ENCODE data around the gene HNRNPA3.

Gene HNRNPA3

DNA sequence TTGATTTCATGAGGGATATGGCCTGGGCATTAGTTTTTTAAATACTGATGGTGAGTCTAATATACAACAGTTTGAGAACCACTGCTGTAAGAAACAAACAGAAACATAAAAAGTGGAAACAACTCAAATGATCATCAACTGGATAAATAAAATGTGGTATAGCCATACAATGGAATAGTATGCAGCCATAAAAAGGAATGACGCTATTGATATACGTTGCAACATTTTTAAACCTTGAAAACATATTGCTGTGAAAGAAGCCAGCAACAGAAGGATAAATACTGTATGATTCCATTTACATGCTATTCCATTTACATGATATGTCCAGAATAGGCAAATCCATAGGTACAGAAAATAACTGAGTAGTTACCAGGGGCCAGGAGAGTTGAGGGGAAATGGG, 45.5 kb downstream of the HNRNPA3 start:
- TF ChIP-seq YY1 (IDR thresholded peaks at IDR 0.05; ENCODE audit: low read depth) (no peak), EGR1 (IDR thresholded peaks at IDR 0.05) (no peak)

DNA sequence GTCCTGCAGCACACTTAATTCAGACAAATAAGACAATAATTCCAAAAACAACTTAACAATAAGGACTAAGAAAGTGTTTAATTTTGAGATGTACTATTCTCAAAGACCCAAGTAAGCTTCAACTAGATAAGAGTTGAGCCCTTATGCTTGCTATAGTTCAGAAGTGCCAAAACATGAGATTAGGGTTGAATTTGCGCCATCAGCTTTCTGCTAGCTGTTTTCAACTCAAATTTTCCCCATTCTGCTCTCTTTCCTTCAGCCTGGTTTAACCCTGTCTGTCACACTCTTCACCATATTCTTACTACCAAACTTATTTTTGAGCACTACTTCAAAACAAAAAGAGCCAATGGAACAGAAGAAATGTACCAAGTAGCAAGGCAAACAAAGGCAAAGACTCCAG, 47.8 kb downstream of the HNRNPA3 start:
- TF ChIP-seq, protein P1, sequence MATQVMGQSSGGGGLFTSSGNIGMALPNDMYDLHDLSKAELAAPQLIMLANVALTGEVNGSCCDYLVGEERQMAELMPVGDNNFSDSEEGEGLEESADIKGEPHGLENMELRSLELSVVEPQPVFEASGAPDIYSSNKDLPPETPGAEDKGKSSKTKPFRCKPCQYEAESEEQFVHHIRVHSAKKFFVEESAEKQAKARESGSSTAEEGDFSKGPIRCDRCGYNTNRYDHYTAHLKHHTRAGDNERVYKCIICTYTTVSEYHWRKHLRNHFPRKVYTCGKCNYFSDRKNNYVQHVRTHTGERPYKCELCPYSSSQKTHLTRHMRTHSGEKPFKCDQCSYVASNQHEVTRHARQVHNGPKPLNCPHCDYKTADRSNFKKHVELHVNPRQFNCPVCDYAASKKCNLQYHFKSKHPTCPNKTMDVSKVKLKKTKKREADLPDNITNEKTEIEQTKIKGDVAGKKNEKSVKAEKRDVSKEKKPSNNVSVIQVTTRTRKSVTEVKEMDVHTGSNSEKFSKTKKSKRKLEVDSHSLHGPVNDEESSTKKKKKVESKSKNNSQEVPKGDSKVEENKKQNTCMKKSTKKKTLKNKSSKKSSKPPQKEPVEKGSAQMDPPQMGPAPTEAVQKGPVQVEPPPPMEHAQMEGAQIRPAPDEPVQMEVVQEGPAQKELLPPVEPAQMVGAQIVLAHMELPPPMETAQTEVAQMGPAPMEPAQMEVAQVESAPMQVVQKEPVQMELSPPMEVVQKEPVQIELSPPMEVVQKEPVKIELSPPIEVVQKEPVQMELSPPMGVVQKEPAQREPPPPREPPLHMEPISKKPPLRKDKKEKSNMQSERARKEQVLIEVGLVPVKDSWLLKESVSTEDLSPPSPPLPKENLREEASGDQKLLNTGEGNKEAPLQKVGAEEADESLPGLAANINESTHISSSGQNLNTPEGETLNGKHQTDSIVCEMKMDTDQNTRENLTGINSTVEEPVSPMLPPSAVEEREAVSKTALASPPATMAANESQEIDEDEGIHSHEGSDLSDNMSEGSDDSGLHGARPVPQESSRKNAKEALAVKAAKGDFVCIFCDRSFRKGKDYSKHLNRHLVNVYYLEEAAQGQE (IDR thresholded peaks at IDR 0.05; ENCODE audit: low read depth): no peak
- TF ChIP-seq TCF12 (IDR thresholded peaks at IDR 0.05; ENCODE audit: low read depth) (no peak), FOXM1 (IDR thresholded peaks at IDR 0.05; ENCODE audit: borderline replicate concordance, low read depth) (no peak), CREB1 (IDR thresholded peaks at IDR 0.05; ENCODE audit: low read depth) (no peak), NFIC (IDR thresholded peaks at IDR 0.05) (no peak), EP300 (IDR thresholded peaks at IDR 0.05; ENCODE audit: borderline replicate concordance) (no peak), CEBPB (IDR thresholded peaks at IDR 0.05) (no peak), TAF1 (IDR thresholded peaks at IDR 0.05; ENCODE audit: low read depth) (no peak), ZBTB7A (IDR thresholded peaks at IDR 0.05; ENCODE audit: low read depth) (no peak), EGR1 (IDR thresholded peaks at IDR 0.05) (no peak), RAD21 (IDR thresholded peaks at IDR 0.05; ENCODE audit: low read depth) (no peak)
- TF ChIP-seq, protein P2, sequence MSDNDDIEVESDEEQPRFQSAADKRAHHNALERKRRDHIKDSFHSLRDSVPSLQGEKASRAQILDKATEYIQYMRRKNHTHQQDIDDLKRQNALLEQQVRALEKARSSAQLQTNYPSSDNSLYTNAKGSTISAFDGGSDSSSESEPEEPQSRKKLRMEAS (IDR thresholded peaks at IDR 0.05): no peak
- TF ChIP-seq, protein P3, sequence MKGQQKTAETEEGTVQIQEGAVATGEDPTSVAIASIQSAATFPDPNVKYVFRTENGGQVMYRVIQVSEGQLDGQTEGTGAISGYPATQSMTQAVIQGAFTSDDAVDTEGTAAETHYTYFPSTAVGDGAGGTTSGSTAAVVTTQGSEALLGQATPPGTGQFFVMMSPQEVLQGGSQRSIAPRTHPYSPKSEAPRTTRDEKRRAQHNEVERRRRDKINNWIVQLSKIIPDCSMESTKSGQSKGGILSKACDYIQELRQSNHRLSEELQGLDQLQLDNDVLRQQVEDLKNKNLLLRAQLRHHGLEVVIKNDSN (IDR thresholded peaks at IDR 0.05): no peak

DNA sequence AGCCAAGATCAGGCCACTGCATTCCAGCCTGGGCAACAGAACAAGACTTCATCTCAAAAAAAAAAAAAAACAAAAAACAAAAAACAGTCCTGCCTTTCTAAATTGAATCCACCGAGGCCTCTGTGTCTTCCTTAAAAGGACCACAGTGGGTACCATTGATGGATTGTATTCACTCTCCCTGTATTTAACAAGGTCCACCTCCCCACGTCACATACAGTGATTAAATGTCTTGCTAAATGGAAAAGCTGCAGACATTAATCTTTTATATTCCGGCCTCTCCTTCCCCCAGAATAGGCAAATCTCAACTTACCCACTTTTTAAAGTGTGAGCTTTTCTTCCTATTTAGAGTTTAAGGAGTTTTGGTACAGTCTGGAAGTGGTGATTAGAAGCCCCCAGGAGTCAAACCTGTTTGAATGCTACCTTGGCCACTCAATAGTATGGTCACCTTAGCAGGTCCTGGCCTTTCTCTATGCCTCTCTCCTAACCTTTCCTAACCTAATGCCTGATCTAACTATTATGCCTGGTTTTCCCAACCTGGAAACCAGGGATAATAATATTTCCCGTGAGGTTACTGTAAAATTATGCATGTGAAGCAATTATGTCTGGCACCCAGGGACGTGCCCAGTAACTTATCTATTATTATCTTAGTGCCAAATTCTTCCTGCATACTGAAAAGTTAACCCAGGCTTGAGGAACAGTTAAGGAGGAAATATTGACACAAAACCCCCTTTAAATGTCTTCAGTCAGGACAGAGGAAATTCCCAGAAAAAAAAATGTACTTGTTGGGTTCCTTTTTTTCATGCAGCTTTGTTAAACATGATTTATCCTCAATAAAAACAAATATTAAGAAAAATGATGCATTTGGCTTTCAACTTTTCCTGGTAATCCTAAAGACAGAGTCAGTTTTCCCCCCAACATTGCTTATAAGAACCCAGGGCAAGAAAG, 48.8 kb downstream of the HNRNPA3 start:
- TF ChIP-seq TEAD4 (IDR thresholded peaks at IDR 0.05) (no peak), EGR1 (IDR thresholded peaks at IDR 0.05) (no peak), TCF12 (IDR thresholded peaks at IDR 0.05; ENCODE audit: low read depth) (no peak), RAD21 (IDR thresholded peaks at IDR 0.05; ENCODE audit: low read depth) (no peak), NFIC (IDR thresholded peaks at IDR 0.05) (no peak), TAF1 (IDR thresholded peaks at IDR 0.05; ENCODE audit: low read depth) (no peak), EP300 (IDR thresholded peaks at IDR 0.05; ENCODE audit: borderline replicate concordance) (no peak), ZBTB7A (IDR thresholded peaks at IDR 0.05; ENCODE audit: low read depth) (no peak), CREB1 (IDR thresholded peaks at IDR 0.05; ENCODE audit: low read depth) (no peak), FOXM1 (IDR thresholded peaks at IDR 0.05; ENCODE audit: borderline replicate concordance, low read depth) (no peak), CEBPB (IDR thresholded peaks at IDR 0.05) (no peak), YY1 (IDR thresholded peaks at IDR 0.05; ENCODE audit: low read depth) (no peak)
- TF ChIP-seq, protein P2 (IDR thresholded peaks at IDR 0.05): no peak
- TF ChIP-seq, protein P1 (IDR thresholded peaks at IDR 0.05; ENCODE audit: low read depth): no peak
- TF ChIP-seq, protein P3 (IDR thresholded peaks at IDR 0.05): no peak

DNA sequence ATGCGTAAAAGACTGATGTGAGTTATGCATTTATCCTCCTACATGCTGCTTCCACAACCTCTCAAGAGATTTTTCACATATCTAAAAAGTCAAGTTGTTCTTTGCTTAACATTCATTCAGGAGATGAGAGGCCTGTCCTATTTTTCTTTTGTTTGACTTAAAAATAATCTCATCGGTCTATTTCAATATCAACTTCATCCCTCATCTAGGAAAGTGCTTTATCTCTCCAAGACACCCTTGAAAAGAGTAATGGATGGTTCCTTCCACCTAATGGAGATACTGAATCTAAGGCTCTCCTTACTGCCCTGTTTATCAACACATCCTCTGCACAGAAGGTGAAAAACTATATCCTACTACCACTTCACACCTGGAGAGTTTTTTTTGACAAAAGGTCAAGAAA, 49.5 kb downstream of the HNRNPA3 start:
- TF ChIP-seq FOXM1 (IDR thresholded peaks at IDR 0.05; ENCODE audit: borderline replicate concordance, low read depth) (no peak), NFIC (IDR thresholded peaks at IDR 0.05) (no peak), TEAD4 (IDR thresholded peaks at IDR 0.05) (no peak), TAF1 (IDR thresholded peaks at IDR 0.05; ENCODE audit: low read depth) (no peak), ZBTB7A (IDR thresholded peaks at IDR 0.05; ENCODE audit: low read depth) (no peak), EP300 (IDR thresholded peaks at IDR 0.05; ENCODE audit: borderline replicate concordance) (no peak), CREB1 (IDR thresholded peaks at IDR 0.05; ENCODE audit: low read depth) (no peak), YY1 (IDR thresholded peaks at IDR 0.05; ENCODE audit: low read depth) (no peak), RAD21 (IDR thresholded peaks at IDR 0.05; ENCODE audit: low read depth) (no peak), CEBPB (IDR thresholded peaks at IDR 0.05) (no peak), EGR1 (IDR thresholded peaks at IDR 0.05) (no peak), TCF12 (IDR thresholded peaks at IDR 0.05; ENCODE audit: low read depth) (no peak)
- TF ChIP-seq, protein P2 (IDR thresholded peaks at IDR 0.05): no peak
- TF ChIP-seq, protein P3 (IDR thresholded peaks at IDR 0.05): no peak
- TF ChIP-seq, protein P1 (IDR thresholded peaks at IDR 0.05; ENCODE audit: low read depth): no peak
